GM21360 (cell line): Measurements from ENCODE around the gene AGPAT3.

Source experiments
- ATAC-seq: cut with Tn5 transposase; IDR thresholded peaks from one replicate; pipeline ENCODE4 v1.9.1; 2021; ENCODE audit warnings: mild to moderate bottlenecking, moderate library complexity; ENCODE audit not compliant: unreplicated experiment

Gene AGPAT3

DNA sequence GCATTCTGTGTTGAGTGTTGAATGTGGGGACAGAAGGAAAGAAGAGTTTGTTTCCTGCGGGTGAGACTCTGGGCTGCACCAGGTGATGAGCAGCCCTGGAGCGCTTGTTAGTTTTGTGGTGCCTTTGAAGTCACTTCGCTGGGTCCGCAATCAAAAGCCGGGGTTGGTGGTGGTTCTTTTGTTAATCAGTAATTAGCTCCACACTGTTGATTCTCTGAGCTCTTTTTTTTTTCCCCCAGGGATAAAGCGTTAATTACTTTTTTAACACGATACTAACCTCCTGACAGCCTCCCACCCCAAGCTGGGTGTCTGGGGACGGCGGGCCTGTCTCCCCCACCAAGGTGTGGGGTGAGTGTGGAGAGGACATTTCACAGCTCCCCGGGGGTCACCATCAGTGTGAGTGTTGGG lies 56.6 kb downstream of the AGPAT3 start:
- ATAC-seq, result no peak

GRCh38 chr21:43921979-43922945 lies 57.2 kb downstream of the AGPAT3 start:
- ATAC-seq, result no peak

DNA sequence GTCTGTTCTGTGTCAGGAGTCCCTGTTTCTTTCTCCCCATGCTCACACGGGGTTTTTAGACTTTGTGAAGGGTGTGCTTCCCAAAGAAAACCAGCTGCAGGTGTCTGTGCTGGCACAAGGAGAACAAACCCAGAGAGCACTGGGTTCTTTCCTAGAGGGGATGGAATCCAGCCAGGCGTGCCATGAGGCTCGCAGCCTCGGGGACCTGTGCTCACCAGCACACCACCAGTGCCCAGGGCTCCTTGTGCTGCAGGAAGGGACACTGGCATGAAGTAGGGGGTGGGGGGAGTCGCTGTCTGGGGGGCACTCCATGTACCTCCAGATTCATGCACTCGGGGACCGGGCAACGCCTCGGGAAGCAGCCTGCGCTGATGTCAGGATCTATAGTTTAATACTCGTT lies 57.9 kb downstream of the AGPAT3 start:
- no peak for ATAC-seq

- ATAC-seq, result no peak
These were observed 58.4 kb downstream of the AGPAT3 start for GRCh38 chr21:43923391-43923790.

GRCh38 chr21:43924421-43925095 lies 59.5 kb downstream of the AGPAT3 start:
- no peak for ATAC-seq

GRCh38 chr21:43925096-43925481 lies 60.1 kb downstream of the AGPAT3 start:
- no peak for ATAC-seq

DNA sequence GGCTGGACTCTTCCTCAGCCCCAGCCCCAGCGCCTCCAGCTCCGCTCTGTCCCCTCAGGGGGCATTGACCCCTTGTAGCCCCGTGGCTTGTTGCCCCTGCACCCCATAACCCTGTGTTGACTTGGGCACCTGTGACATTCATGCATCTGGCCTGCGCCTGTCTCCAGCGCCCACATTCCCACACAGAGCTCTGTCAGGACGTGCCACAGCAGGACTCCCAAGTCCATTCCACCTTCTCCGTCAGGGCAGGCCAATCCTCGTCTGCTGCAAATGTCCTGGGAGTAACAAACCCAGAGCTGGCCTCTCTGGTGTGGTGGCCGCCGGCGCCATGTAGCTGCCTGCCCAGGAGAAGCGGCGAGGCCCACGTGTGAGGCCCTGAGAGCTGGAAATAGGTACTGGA lies 60.6 kb downstream of the AGPAT3 start:
- ATAC-seq, result no peak

DNA sequence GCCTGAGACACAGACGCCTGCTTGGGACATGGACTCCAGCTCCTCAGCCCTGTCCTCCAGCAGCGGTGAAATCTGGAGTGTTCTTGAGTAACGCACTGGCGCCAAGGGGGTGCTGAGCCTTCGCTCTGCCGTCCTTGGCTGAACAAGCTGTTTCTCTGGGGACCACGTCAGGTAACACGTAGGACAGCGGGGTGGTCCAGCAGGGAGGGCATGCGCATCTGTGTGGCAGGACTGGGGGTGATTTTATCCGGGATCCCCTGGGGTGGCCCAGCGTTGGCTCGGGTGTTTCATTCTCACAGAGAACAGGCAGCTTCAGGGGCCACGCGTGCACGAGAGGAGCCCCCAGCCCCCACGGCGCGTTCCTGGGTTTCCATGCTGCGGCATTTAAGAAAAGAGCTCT lies 61.2 kb downstream of the AGPAT3 start:
- no peak for ATAC-seq

- ATAC-seq, result no peak
These were observed 62.7 kb downstream of the AGPAT3 start for GRCh38 chr21:43927591-43928221.

DNA sequence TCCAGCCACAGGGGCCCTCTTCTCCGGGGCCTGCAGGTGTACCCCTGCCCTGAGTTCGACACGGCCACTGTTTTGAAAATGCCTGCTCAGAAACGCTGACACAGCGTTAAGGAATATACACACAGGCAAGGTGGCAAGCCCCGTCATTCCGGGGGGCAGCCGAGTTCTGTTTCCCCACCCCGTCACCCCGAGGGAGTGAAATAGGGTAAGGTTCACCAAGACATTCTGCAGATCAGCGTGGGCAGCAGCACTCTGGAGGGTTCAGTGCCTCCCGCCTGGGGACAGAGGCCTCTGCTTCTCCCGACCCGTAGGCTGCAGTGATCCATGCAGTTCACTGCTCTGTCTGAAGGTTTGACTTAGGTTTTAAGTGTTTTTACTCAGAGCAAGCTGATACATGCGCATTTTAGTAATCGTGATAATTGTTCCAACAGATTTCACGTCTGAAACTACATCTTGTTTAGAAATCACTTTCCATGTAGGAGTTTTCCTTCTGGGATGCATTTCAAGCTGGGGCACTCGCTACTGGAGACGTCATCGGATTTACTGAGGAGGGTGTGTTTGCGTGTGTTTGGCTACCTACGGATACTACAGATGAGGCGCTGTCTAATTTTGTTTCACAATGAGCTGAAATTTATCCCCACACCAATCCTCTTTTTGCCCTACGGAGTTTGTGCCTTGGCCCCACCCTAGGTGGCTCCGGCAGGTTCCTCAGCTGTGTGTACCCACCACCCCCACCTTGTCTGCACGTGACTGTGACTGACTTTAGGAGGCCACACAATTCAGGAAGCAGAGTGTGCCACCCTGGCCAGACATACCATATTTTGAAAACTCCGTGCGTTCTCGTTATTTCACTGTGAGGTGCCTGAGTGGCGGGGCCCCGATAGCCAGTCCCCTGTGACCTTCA lies 63.5 kb downstream of the AGPAT3 start:
- ATAC-seq, result no peak

GRCh38 chr21:43929217-43929971 lies 64.4 kb downstream of the AGPAT3 start:
- ATAC-seq, result no peak

DNA sequence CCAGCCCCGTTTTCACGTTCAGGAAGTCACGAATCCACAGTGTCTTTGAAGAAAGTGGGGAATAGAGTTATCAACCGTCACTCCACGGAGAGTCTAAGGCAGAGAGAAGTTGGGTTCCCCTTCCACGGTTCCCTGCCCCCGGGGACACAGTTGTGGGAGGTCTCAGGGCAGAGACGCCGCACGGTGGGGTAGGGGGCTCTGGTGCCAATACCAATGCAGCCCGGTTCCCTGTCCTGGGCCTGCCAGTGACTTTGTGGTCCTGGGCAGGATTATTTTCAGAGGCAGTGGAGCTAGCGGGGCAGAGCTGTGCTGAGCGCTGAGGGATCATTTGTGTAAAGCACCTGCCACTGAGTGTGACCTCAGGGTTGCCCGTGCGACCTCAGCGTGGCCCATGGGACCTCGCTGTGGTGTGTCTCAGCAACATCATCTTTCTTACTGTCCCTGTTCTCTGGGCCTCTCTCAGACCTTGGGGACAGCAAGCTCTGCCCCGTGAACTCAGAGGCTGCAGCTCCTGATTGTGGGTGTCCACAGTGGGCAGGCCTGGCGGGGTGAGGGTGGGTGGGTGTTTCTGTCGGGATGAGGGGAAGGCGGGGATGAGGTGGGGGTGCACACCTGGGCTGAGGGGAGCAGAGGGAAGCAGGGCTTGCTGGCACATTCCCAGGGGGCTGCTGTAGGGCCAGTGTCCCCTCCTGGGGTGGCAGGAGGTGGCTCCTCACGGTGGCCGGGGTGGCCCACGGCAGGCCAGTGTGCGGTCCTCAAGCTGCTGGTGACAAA lies 65.2 kb downstream of the AGPAT3 start:
- ATAC-seq, result no peak

- ATAC-seq, result no peak
These were observed 65.9 kb downstream of the AGPAT3 start for GRCh38 chr21:43930848-43931375.

DNA sequence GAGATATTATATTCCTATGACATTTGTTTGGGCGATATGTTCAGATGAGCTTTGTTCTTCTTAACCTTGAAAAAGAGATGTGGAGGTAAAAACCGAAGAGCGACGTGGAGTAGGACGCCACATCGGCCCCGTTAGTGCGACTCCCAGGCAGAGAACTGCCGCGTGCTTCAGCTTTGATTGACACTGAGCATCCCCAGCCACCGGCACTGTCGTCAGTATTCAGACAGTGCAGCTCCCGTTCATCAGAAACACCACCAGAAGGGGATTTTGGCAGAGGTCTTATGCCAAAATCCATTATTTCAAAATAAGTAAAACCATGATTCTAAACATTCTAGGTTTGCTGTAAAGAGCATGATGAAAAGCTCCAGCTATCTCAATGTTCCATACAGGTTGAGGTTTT lies 66.5 kb downstream of the AGPAT3 start:
- ATAC-seq, result no peak

DNA sequence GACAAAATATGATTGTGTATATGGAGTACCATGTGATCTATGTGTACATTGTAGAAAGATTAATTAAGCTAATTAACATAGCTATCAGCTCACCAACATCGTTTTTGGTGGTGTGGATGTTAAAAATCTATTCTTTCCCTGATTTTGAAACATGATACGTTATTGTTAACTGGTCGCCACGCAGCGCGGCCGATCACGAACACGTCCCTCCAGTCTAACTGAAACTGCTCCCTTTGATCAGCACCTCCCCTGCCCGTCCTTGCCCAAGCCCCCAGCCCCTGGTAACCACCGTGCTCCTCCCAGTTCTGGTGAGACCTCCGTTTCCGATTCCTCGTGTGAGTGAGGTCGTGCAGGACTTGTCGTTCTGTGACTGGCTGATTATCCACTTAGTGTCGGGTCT lies 67.0 kb downstream of the AGPAT3 start:
- ATAC-seq, result no peak

GRCh38 chr21:43933199-43933598 lies 68.2 kb downstream of the AGPAT3 start:
- no peak for ATAC-seq

DNA sequence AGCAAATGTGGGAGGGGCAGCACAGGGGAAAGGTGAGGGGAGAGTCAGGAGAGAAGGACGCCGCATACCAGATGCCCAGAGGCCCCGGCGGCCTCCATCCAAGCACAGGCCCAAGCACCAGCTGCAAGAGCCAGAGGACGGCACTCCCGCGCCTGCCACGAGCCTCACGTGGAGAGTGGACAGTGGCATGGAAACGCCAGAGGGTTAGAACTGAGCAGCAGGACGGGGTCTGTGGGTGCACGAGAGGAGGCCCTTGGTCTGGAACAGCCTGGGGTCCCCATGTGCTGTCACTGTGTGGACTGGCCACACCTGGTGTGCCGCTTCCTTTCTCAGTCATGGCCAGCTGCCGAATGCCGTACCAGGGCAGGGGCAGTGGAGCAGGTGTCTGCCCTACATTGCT lies 68.7 kb downstream of the AGPAT3 start:
- no peak for ATAC-seq

DNA sequence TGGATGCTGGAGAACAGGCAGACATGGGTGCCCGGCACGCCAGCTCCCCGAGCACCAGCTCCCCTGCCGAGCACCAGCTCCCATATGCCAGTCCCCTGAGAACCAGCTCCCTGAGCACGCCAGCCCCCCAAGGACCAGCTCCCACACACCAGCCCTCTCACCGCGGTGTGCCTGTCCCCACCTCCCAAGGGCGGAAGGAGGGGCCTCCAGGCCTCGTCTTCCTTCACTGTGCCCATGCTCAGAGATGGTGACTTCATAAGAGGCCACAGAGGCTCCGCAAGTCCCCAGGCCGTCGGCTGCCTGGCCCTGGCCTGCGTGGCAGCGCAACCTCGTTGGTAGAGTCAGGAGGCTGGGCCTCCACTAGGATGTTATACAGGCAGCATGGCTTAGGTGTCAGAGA lies 69.1 kb downstream of the AGPAT3 start:
- no peak for ATAC-seq
